Upper lobe of left lung (tissue), 6 donors: ENCODE data around the gene ANGPT4. TPM values are rescaled to one million over a fixed set of nuclear protein-coding genes. Genes with fewer than 3 reads are reported as not detected.

Experiments
- ATAC-seq, 2 donors: fragments of 200-7000 bp; cut with Tn5 transposase; one replicate each; pipeline ENCODE4 v1.9.1; 2022; ENCODE audit warnings: mild to moderate bottlenecking in 2 of 2, moderate library complexity in 2 of 2; ENCODE audit not compliant: low FRiP score in 2 of 2
- DNase-seq, 2 donors: peaks; one replicate each; pipeline ENCODE4 v3.0.0-alpha.2; 2019 to 2020
- H3K27ac ChIP-seq, 4 donors: fragments of 200-600 bp; sonication (generic); one replicate each; pipeline ENCODE4 v1.5.1; 2016 to 2019
- H3K27me3 ChIP-seq, 4 donors: fragments of 200-600 bp; sonication (generic); one replicate each; pipeline ENCODE4 v1.5.1; 2017 to 2019
- H3K36me3 ChIP-seq, 4 donors: fragments of 200-600 bp; sonication (generic); one replicate each; pipeline ENCODE4 v1.5.1; 2016 to 2019
- H3K4me1 ChIP-seq, 4 donors: fragments of 200-600 bp; sonication (generic); one replicate each; pipeline ENCODE4 v1.5.1; 2018 to 2019
- H3K4me3 ChIP-seq, 4 donors: fragments of 200-600 bp; sonication (generic); one replicate each; pipeline ENCODE4 v1.5.1; 2017 to 2019; ENCODE audit warnings: mild to moderate bottlenecking in 2 of 4, moderate library complexity in 1 of 4
- H3K9me3 ChIP-seq, 4 donors: fragments of 200-600 bp; sonication (generic); one replicate each; pipeline ENCODE4 v1.5.1; 2018 to 2019
- CTCF ChIP-seq, 6 experiments: fragments of 450-650 bp in 4 of 6; fragments of 200-600 bp in 2 of 6; sonication (generic) in 2 of 6; IDR thresholded peaks; one replicate each; pipeline ENCODE4 v1.5.1; 2016 to 2019; ENCODE audit warnings: antibody characterized with exemption in 6 of 6
- EP300 ChIP-seq, 4 donors: sonication (generic); formaldehyde crosslinking; IDR thresholded peaks; one replicate each; pipeline ENCODE4 v1.5.1; 2017; ENCODE audit warnings: antibody characterized with exemption in 4 of 4, control low read depth in 2 of 4
- POLR2A ChIP-seq, 4 donors: fragments of 450-650 bp; IDR thresholded peaks; one replicate each; pipeline ENCODE4 v1.5.1; 2016 to 2017; ENCODE audit warnings: antibody characterized with exemption in 4 of 4, mild to moderate bottlenecking in 2 of 4
- POLR2AphosphoS5 ChIP-seq, 2 donors: sonication (generic); formaldehyde crosslinking; IDR thresholded peaks; one replicate each; pipeline ENCODE4 v1.5.1; 2017; ENCODE audit warnings: antibody characterized with exemption in 2 of 2
- WGBS, 2 donors: methylation state at CpG; one replicate each; pipeline ENCODE4 v1.1.5; 2017 to 2018; 5-methylcytosine and 5-hydroxymethylcytosine counted together
- total RNA-seq, 6 donors: library from RNA; depleted of rRNA in 4 of 6; stranded (reverse); fragments of >200 nt in 4 of 6; gene quantifications; one replicate each; pipeline versions ENCODE4 v1.1.0 to v1.2.1, GENCODE V29; 2016 to 2021
- donor health status: DM: no; HTN: no; CAD: no; lungs with moderate emphysema.
- donor health status: DM: no; HTN: yes; CAD: no; lungs with severe emphysema.

Gene ANGPT4
- total RNA-seq, 6 donors from 2014 or later: 0.39 to 3.0 (median 1.4) TPM

GRCh38 chr20:840858-841567 is 75.1 kb downstream of the ANGPT4 start:
- no peak for ATAC-seq
- Histone ChIP-seq H3K9me3 (no peaks in the 10 kb centered on the region), H3K27ac (peak overlapping the region; percentile 27 to 83 (median 66)), H3K27me3 (no peaks in the 10 kb centered on the region), H3K36me3 (peaks cover 0 to 6% (median 3%) of the 10 kb centered on the region in 4 donors), H3K4me3 (peak overlapping the region in 3 of 4 donors; percentile 52 to 60 (median 55)), H3K4me1 (peaks cover 36 to 70% (median 51%) of the 10 kb centered on the region in 4 donors)
- peak; percentile 87 to 92 for DNase-seq
- 47 to 59% methylated on average over 10 to 23 of the region's 59 CpGs for WGBS, 2 donors
- TF ChIP-seq POLR2AphosphoS5 (IDR thresholded peaks at IDR 0.05) (no peak), CTCF (IDR thresholded peaks at IDR 0.05) (no peak), POLR2A (IDR thresholded peaks at IDR 0.05) (peak in 1 of 4 donors; percentile 57)

GRCh38 chr20:840503-840857 is 75.7 kb downstream of the ANGPT4 start:
- DNase-seq (no peak), ATAC-seq (no peak)
- peaks cover 0 to 5% (median 2%) of the 10 kb centered on the region in 4 donors for H3K36me3 ChIP-seq
- 95 to 98% methylated on average over 5 to 7 of the region's 7 CpGs for WGBS, 2 donors
- no peak for TF ChIP-seq POLR2A (IDR thresholded peaks at IDR 0.05)
- TF ChIP-seq CTCF (IDR thresholded peaks at IDR 0.05): no peak
- no peak for TF ChIP-seq EP300 (IDR thresholded peaks at IDR 0.05)
- no peak for TF ChIP-seq POLR2AphosphoS5 (IDR thresholded peaks at IDR 0.05)
- no peaks in the 10 kb centered on the region for H3K27me3 ChIP-seq
- H3K4me1 ChIP-seq: peaks cover 37 to 70% (median 51%) of the 10 kb centered on the region in 4 donors
- H3K27ac ChIP-seq: peak overlapping the region in 1 of 4 donors; percentile 27
- no peak overlapping the region for H3K4me3 ChIP-seq
- no peaks in the 10 kb centered on the region for H3K9me3 ChIP-seq

GRCh38 chr20:839626-840025 is 76.5 kb downstream of the ANGPT4 start:
- no peak for ATAC-seq
- Histone ChIP-seq H3K4me1 (peaks cover 37 to 69% (median 51%) of the 10 kb centered on the region in 4 donors), H3K4me3 (no peak overlapping the region), H3K27ac (no peak overlapping the region), H3K36me3 (no peaks in the 10 kb centered on the region), H3K9me3 (no peaks in the 10 kb centered on the region), H3K27me3 (no peaks in the 10 kb centered on the region)
- WGBS, 2 donors: 95% methylated on average over 7 to 11 of the region's 11 CpGs
- no peak for TF ChIP-seq POLR2AphosphoS5 (IDR thresholded peaks at IDR 0.05)
- no peak for TF ChIP-seq EP300 (IDR thresholded peaks at IDR 0.05)
- no peak for TF ChIP-seq CTCF (IDR thresholded peaks at IDR 0.05)
- no peak for TF ChIP-seq POLR2A (IDR thresholded peaks at IDR 0.05)
- no peak for DNase-seq

- Histone ChIP-seq H3K4me3 (no peak overlapping the region), H3K36me3 (no peaks in the 10 kb centered on the region), H3K9me3 (no peaks in the 10 kb centered on the region), H3K27ac (no peak overlapping the region), H3K4me1 (peaks cover 36 to 67% (median 50%) of the 10 kb centered on the region in 4 donors), H3K27me3 (no peaks in the 10 kb centered on the region)
- no peak for DNase-seq
- 95% methylated on average over 5 of the region's 5 CpGs for WGBS, 2 donors
- no peak for ATAC-seq
- TF ChIP-seq CTCF (IDR thresholded peaks at IDR 0.05) (no peak), POLR2A (IDR thresholded peaks at IDR 0.05) (no peak), POLR2AphosphoS5 (IDR thresholded peaks at IDR 0.05) (no peak), EP300 (IDR thresholded peaks at IDR 0.05) (no peak)
Measured at GRCh38 chr20:839015-839414, 77.1 kb downstream of the ANGPT4 start.

GRCh38 chr20:836190-836589 is 79.9 kb downstream of the ANGPT4 start:
- H3K27me3 ChIP-seq: no peaks in the 10 kb centered on the region
- H3K9me3 ChIP-seq: no peaks in the 10 kb centered on the region
- H3K4me3 ChIP-seq: no peak overlapping the region
- peak overlapping the region in 3 of 4 donors; percentile 30 to 72 (median 62) for H3K27ac ChIP-seq
- peaks cover 36 to 62% (median 42%) of the 10 kb centered on the region in 4 donors for H3K4me1 ChIP-seq
- ATAC-seq (no peak), DNase-seq (no peak)
- TF ChIP-seq CTCF (IDR thresholded peaks at IDR 0.05): no peak
- TF ChIP-seq EP300 (IDR thresholded peaks at IDR 0.05): no peak
- TF ChIP-seq POLR2A (IDR thresholded peaks at IDR 0.05): no peak
- TF ChIP-seq POLR2AphosphoS5 (IDR thresholded peaks at IDR 0.05): no peak
- H3K36me3 ChIP-seq: no peaks in the 10 kb centered on the region
- WGBS, 2 donors: 86 to 96% methylated on average over 1 of the region's 1 CpG
